GM12872 (cell line): ENCODE results near the gene QSOX2.

Experiments
- TF ChIP-seq, protein P1 (sequence below): IDR thresholded peaks from 3 replicates; pipeline ENCODE4 v1.5.1; 2011; ENCODE audit warnings: low read depth, mild to moderate bottlenecking, low read length, moderate library complexity; ENCODE audit not compliant: insufficient read depth

The QSOX2 gene

DNA sequence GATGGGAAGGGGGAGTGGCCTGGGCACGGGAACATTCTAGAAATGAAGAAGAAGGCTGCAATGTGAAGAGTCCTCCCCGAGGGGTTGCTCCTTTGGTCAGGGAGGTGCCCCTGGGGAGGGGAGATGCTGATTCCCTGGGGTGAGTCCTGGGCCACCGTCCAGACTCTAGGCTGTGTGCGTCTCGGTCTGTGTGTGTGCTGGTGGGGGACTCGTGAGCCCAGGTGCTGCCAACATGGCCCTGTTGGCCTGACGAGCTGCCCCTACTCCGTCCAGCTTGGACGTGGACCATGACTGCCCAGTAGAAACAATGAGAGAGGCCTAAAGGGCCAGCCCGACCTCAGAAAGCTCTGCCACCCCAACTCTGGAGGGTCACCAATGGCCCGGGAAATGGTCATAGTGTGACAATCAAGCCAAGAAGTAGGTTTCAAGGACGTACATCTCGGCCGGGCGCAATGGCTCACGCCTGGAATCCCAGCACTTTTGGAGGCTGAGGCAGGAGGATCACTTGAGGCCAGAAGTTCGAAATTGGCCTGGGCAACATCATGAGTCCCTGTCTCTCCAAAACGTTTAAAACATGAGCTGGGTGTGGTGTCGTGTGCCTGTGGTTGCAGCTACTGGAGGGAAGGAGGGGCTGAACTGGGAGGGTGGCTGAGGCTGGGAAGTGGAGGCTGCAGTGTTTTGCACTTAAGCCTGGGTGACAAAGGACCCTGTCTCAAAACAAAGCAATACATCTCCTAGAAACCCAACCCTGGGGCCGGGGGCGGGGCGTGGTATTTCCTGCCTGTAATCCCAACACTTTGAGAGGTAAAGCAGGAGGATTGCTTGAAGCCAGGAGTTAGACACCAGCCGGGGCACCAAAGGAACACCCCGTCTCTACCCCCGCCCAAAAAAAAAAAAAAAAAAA, 57.7 kb downstream of the QSOX2 start:
- TF ChIP-seq, protein P1, sequence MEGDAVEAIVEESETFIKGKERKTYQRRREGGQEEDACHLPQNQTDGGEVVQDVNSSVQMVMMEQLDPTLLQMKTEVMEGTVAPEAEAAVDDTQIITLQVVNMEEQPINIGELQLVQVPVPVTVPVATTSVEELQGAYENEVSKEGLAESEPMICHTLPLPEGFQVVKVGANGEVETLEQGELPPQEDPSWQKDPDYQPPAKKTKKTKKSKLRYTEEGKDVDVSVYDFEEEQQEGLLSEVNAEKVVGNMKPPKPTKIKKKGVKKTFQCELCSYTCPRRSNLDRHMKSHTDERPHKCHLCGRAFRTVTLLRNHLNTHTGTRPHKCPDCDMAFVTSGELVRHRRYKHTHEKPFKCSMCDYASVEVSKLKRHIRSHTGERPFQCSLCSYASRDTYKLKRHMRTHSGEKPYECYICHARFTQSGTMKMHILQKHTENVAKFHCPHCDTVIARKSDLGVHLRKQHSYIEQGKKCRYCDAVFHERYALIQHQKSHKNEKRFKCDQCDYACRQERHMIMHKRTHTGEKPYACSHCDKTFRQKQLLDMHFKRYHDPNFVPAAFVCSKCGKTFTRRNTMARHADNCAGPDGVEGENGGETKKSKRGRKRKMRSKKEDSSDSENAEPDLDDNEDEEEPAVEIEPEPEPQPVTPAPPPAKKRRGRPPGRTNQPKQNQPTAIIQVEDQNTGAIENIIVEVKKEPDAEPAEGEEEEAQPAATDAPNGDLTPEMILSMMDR: no peak

DNA sequence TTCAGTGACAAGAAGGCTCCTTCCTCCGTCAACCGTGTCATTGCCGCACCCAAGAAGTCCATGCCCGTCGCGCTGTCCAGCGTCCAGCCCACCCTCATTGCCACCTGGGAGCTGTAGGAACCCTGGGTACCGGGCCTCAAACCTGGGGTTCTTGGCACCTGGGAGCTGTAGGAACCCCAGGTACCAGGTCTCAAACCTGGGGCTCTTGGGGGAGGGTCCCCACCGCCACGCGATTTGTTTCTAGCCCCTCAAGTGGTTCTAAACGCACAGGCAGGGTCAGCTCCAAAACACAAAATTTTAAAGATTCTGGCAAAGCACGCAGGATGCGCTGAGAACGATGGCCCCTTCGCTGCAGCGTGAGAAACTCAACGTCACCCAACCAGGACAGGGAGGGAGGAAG, 58.4 kb downstream of the QSOX2 start:
- TF ChIP-seq, protein P1: no peak

DNA sequence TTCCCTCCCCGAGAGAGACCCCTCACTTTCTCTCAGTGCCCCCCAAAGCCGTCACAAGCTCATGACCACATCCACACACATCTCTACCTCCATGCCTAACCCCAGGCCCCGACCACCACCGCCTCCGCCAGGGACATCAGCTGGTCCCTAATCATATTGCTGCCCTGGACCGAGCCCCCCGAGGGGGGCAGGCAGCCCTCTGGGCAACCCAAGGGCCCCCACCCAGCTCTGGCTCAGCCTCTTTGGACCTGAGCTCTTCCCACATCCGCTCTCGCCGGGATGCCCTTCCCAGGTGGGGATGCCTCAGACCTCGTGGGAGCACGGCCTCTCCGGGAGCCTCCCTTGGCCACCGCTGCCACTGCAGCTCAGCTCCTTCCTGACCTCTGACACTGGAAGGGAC, 59.2 kb downstream of the QSOX2 start:
- TF ChIP-seq, protein P1: no peak

DNA sequence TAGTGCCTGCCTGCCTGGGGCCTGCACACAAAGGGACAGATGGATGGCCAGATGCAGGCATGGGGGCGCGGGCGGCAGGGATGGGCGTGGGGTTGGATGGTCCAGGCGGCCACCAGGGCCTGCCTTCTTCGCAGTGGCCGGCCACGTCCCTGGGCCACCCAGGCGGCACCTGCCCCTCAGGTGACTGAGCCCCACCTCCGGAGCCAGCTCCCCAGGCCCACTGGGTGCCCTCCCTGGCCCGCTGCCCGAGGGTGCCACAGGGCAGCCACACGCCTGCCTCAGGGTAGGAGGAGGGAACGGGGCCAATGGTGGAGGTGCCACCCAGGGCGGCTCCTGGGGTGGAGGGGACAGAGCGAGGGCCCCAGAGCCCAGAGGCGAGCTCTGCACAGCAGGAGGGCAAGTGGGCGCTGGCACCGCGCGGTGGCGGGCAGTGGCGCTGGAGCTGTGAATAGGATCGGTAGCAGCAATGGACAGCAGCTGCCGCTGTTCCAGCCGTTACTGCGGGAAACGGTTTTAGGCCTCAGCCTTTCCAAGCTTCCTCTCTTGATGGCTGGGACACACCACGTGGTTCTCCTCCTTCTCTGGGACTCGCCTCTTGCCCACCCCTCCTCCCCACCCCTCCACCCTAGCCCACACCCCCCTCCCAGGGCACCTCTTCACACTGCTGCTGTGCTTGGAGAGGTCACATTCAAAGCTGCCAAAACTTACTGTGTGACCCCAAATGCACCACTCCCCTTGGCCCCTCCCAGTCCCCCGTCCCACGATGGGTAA, 59.8 kb downstream of the QSOX2 start:
- TF ChIP-seq, protein P1: no peak

DNA sequence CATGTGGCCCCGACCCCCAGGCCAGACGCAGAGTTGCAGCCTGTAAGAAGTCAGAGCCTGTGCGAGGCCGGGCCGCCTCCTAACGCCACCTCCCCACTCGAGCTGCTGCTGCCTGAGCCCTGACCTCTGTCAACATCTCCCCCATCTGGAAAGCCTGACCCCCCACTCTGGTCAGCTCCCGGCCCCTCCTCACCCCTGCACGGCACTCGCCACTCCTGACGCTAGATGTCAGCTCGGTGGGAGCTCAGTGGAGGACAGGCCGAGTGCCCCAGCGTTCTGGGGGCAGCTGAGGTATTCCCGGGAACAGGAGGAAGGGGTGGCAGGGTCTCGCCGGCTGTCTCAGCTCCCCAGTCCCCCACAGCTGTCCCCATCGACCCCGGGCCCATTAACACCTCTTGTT, 60.5 kb downstream of the QSOX2 start:
- TF ChIP-seq, protein P1: no peak

DNA sequence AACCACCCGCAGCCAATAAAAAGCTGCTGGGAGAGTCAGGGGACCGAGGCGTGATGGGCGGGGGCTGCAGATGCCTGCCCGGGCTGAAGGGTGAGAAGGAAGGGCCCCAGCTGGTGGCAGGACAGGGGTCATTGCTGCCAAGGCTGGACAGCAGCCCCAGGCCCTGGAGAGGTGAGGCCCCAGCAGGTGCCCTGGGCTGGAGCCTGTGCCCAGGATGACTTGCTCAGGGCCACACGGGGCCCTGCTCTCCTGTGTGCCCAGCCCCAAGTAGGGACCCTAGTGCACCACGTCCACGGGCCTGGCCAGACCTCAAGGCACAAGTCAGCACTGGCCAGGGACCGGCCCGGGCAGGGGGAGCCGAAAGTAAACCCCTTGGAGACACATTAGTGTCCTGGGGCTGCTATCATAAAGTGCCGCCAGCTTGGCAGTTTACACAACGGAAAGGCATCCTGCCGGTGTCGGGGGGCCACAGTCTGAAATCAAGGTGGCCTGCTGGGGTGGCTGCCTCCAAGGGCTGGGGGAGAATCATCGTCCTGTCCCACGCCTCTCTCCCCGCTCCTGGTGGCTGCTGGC, 62.7 kb downstream of the QSOX2 start:
- TF ChIP-seq, protein P1: no peak

DNA sequence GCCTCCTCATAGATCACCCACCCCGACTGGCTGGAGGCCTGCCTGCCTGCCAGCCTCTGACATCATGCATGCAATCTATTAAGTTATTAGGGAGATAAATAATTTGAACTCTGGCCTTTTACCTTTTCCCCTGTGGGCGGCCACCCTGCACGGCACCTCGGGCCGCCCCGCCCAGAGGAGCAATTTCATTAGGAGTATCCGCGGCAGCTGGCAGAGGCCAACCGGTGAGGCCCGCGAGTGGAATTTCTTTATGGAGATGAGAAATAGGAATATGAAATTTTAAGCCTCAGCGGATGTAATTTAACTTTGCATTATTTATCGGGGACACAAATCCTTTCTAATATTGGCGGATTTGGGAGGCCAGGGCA, 63.2 kb downstream of the QSOX2 start:
- TF ChIP-seq, protein P1: no peak
